GM18868 (cell line): ENCODE results near the gene STOML1.
"Not testable (repeated sequence)": the region's sequence is repeated elsewhere in the genome, so short reads cannot be mapped to it uniquely, and the experiment has no call there.

Source experiments
- ATAC-seq: cut with Tn5 transposase; IDR thresholded peaks from one replicate; pipeline ENCODE4 v1.9.1; 2021; ENCODE audit warnings: mild to moderate bottlenecking, moderate library complexity; ENCODE audit not compliant: unreplicated experiment

Gene STOML1

GRCh38 chr15:73965758-73966113, 26.4 kb downstream of the STOML1 start:
- ATAC-seq = no peak

GRCh38 chr15:73965094-73965757, 26.9 kb downstream of the STOML1 start:
- ATAC-seq = no peak

- no peak for ATAC-seq
These were observed 27.4 kb downstream of the STOML1 start for GRCh38 chr15:73964736-73965093.

GRCh38 chr15:73962433-73962832, 29.7 kb downstream of the STOML1 start:
- ATAC-seq = no peak

GRCh38 chr15:73960472-73961070, 31.5 kb downstream of the STOML1 start:
- ATAC-seq = not testable (repeated sequence)

GRCh38 chr15:73959801-73960200, 32.3 kb downstream of the STOML1 start:
- no peak for ATAC-seq

- ATAC-seq = no peak
These were observed 33.0 kb downstream of the STOML1 start for GRCh38 chr15:73959012-73959581.

- ATAC-seq = no peak
These were observed 34.3 kb downstream of the STOML1 start for GRCh38 chr15:73957785-73958184.

GRCh38 chr15:73957276-73957675, 34.8 kb downstream of the STOML1 start:
- ATAC-seq = no peak

- no peak for ATAC-seq
These were observed 35.4 kb downstream of the STOML1 start for GRCh38 chr15:73956743-73957135.

GRCh38 chr15:73955861-73956742, 36.0 kb downstream of the STOML1 start:
- no peak for ATAC-seq

- ATAC-seq = no peak
These were observed 36.8 kb downstream of the STOML1 start for GRCh38 chr15:73955326-73955725.

- no peak for ATAC-seq
These were observed 37.6 kb downstream of the STOML1 start for GRCh38 chr15:73954188-73955145.

- ATAC-seq = no peak
These were observed 39.0 kb downstream of the STOML1 start for GRCh38 chr15:73952913-73953750.

- no peak for ATAC-seq
These were observed 39.8 kb downstream of the STOML1 start for GRCh38 chr15:73952171-73952912.

- no peak for ATAC-seq
These were observed 40.5 kb downstream of the STOML1 start for GRCh38 chr15:73951601-73952000.

- ATAC-seq = no peak
These were observed 41.1 kb downstream of the STOML1 start for GRCh38 chr15:73950831-73951561.

GRCh38 chr15:73950479-73950830, 41.6 kb downstream of the STOML1 start:
- no peak for ATAC-seq
